GM23248 (cell line): ENCODE data around the gene TPRG1L. TPM values are rescaled to one million over a fixed set of nuclear protein-coding genes. Genes with fewer than 3 reads are reported as not detected.

ENCODE experiments used
- DNase-seq: peaks from one replicate; pipeline ENCODE4 v3.0.0-alpha.2; 2015
- H2AFZ ChIP-seq: fragments of 200-600 bp; sonication (generic); 2 replicates; pipeline ENCODE4 v1.6.1; 2016; ENCODE audit warnings: antibody characterized with exemption
- H3F3A ChIP-seq: fragments of 200-600 bp; sonication (generic); 2 replicates; pipeline ENCODE4 v1.6.1; 2016; ENCODE audit warnings: mild to moderate bottlenecking, antibody characterized with exemption, mixed run types; ENCODE audit not compliant: insufficient read depth
- H3K27ac ChIP-seq: fragments of 200-600 bp; sonication (generic); 2 replicates; pipeline ENCODE4 v1.5.1; 2016; ENCODE audit warnings: mild to moderate bottlenecking
- H3K27me3 ChIP-seq: fragments of 200-600 bp; sonication (generic); replicated peaks from 2 replicates; pipeline ENCODE4 v1.6.1; 2016; ENCODE audit warnings: mild to moderate bottlenecking; ENCODE audit not compliant: insufficient read depth
- H3K36me3 ChIP-seq: fragments of 200-600 bp; sonication (generic); 2 replicates; pipeline ENCODE4 v1.6.1; 2016; ENCODE audit warnings: low read depth, mild to moderate bottlenecking
- H3K4me1 ChIP-seq: fragments of 200-600 bp; sonication (generic); 2 replicates; pipeline ENCODE4 v1.6.1; 2016; ENCODE audit warnings: mild to moderate bottlenecking; ENCODE audit not compliant: insufficient read depth
- H3K4me2 ChIP-seq: fragments of 200-600 bp; sonication (generic); one replicate; pipeline ENCODE4 v1.6.1; 2016; ENCODE audit warnings: mild to moderate bottlenecking; ENCODE audit not compliant: unreplicated experiment
- H3K4me3 ChIP-seq: fragments of 200-600 bp; sonication (generic); 2 replicates; pipeline ENCODE4 v1.5.1; 2016; ENCODE audit warnings: mild to moderate bottlenecking
- H3K79me2 ChIP-seq: fragments of 200-600 bp; sonication (generic); 2 replicates; pipeline ENCODE4 v1.6.1; 2016; ENCODE audit warnings: mild to moderate bottlenecking; ENCODE audit not compliant: insufficient read depth
- H3K9ac ChIP-seq: fragments of 200-600 bp; sonication (generic); 2 replicates; pipeline ENCODE4 v1.6.1; 2016; ENCODE audit warnings: mild to moderate bottlenecking
- H3K9me2 ChIP-seq: fragments of 200-600 bp; sonication (generic); 2 replicates; pipeline ENCODE4 v1.6.1; 2016; ENCODE audit warnings: mixed run types, mild to moderate bottlenecking, moderate library complexity; ENCODE audit not compliant: insufficient read depth
- H3K9me3 ChIP-seq: fragments of 200-600 bp; sonication (generic); one replicate; pipeline ENCODE4 v1.6.1; 2017; ENCODE audit warnings: low read depth
- H4K20me1 ChIP-seq: fragments of 200-600 bp; sonication (generic); 2 replicates; pipeline ENCODE4 v1.6.0; 2016; ENCODE audit not compliant: insufficient read depth
- EZH2 ChIP-seq: fragments of 200-600 bp; sonication (generic); IDR thresholded peaks from 2 replicates; pipeline ENCODE4 v1.6.1; 2018; ENCODE audit warnings: antibody characterized with exemption, mild to moderate bottlenecking; ENCODE audit not compliant: insufficient read depth, poor library complexity, severe bottlenecking
- EZH2phosphoT487 ChIP-seq: fragments of 200-600 bp; sonication (generic); IDR thresholded peaks from 2 replicates; pipeline ENCODE4 v1.6.1; 2018; ENCODE audit warnings: antibody characterized with exemption, moderate library complexity, mild to moderate bottlenecking, low read depth; ENCODE audit not compliant: insufficient read depth
- WGBS, 2 experiments: methylation state at CpG; one replicate each; pipeline ENCODE4 v1.1.6; 2015 to 2017; ENCODE audit warnings: low lambda C conversion rate in 2 of 2, low coverage in 1 of 2; ENCODE audit errors: missing lambda C conversion rate in 2 of 2; 5-methylcytosine and 5-hydroxymethylcytosine counted together
- in situ Hi-C: fragments of 300-500 bp; cut with MboI; formaldehyde crosslinking; loops from 2 replicates; pipeline ENCODE4 v1.15.0; 2020
- polyA plus RNA-seq: library from polyadenylated mRNA; unstranded; fragments of >200 nt; fragmentation: Nextera tagmentation; extraction: Ambion mirVana; gene quantifications from 2 replicates; pipeline ENCODE4 v1.2.1, GENCODE V29; 2016
- total RNA-seq: library from RNA; depleted of rRNA; stranded (reverse); fragments of >200 nt; shearing (Covaris generic); gene quantifications from 2 replicates; pipeline ENCODE4 v1.2.3, GENCODE V29; 2014

Gene TPRG1L
- total and polyA plus RNA-seq, 2 experiments from 2014 or later = 30.7 to 30.9 TPM

- Histone ChIP-seq H3K9ac (no peak overlapping the region), H3K27me3 (peaks cover 9% of the 10 kb centered on the region; the same call in 1 of the 2 replicates), H3K4me2 (no peak overlapping the region), H2AFZ (no peak overlapping the region), H3F3A (no peaks in the 10 kb centered on the region), H3K4me3 (no peak overlapping the region), H4K20me1 (no peaks in the 10 kb centered on the region), H3K27ac (no peak overlapping the region), H3K36me3 (no peaks in the 10 kb centered on the region), H3K79me2 (no peaks in the 10 kb centered on the region), H3K9me3 (no peaks in the 10 kb centered on the region), H3K9me2 (no peaks in the 10 kb centered on the region), H3K4me1 (no peaks in the 10 kb centered on the region)
- 73 to 78% methylated on average over 10 to 11 of the region's 11 CpGs for WGBS, 2 experiments
- in situ Hi-C loops = no loop called here
- DNase-seq = no peak
- no peak for TF ChIP-seq EZH2phosphoT487
- no peak for TF ChIP-seq EZH2
Measured at GRCh38 chr1:3675436-3675835, 50.6 kb downstream of the TPRG1L start.

GRCh38 chr1:3676581-3677470, 52.0 kb downstream of the TPRG1L start:
- WGBS, 2 experiments = 73 to 74% methylated on average over 19 to 22 of the region's 22 CpGs
- Histone ChIP-seq H3F3A (no peaks in the 10 kb centered on the region), H3K27ac (no peak overlapping the region), H3K4me3 (no peak overlapping the region), H2AFZ (no peak overlapping the region), H3K9me3 (no peaks in the 10 kb centered on the region), H3K36me3 (no peaks in the 10 kb centered on the region), H3K9ac (no peak overlapping the region), H3K4me1 (no peaks in the 10 kb centered on the region), H3K4me2 (no peak overlapping the region), H4K20me1 (no peaks in the 10 kb centered on the region), H3K9me2 (no peaks in the 10 kb centered on the region), H3K27me3 (peaks cover 9% of the 10 kb centered on the region; the same call in 1 of the 2 replicates), H3K79me2 (no peaks in the 10 kb centered on the region)
- in situ Hi-C loops = no loop called here
- no peak for DNase-seq
- TF ChIP-seq EZH2 (no peak), EZH2phosphoT487 (no peak)

GRCh38 chr1:3677484-3677883, 52.7 kb downstream of the TPRG1L start:
- Histone ChIP-seq H3K9me2 (no peaks in the 10 kb centered on the region), H3K4me3 (no peak overlapping the region), H3K27ac (no peak overlapping the region), H3K9ac (no peak overlapping the region), H3K27me3 (peaks cover 9% of the 10 kb centered on the region; the same call in 1 of the 2 replicates), H3K36me3 (no peaks in the 10 kb centered on the region), H3K4me1 (no peaks in the 10 kb centered on the region), H3K4me2 (no peak overlapping the region), H2AFZ (no peak overlapping the region), H4K20me1 (no peaks in the 10 kb centered on the region), H3F3A (no peaks in the 10 kb centered on the region), H3K79me2 (no peaks in the 10 kb centered on the region), H3K9me3 (no peaks in the 10 kb centered on the region)
- in situ Hi-C loops = no loop called here
- TF ChIP-seq EZH2 (no peak), EZH2phosphoT487 (no peak)
- 48 to 50% methylated on average over 5 of the region's 5 CpGs for WGBS, 2 experiments
- DNase-seq = no peak

- 46 to 49% methylated on average over 18 to 19 of the region's 21 CpGs for WGBS, 2 experiments
- Histone ChIP-seq H3K36me3 (no peaks in the 10 kb centered on the region), H3K27ac (no peak overlapping the region), H3K9me3 (no peaks in the 10 kb centered on the region), H3K79me2 (no peaks in the 10 kb centered on the region), H3K4me2 (no peak overlapping the region), H4K20me1 (no peaks in the 10 kb centered on the region), H3K9ac (no peak overlapping the region), H3F3A (no peaks in the 10 kb centered on the region), H3K9me2 (no peaks in the 10 kb centered on the region), H3K27me3 (peaks cover 9% of the 10 kb centered on the region; the same call in 1 of the 2 replicates), H2AFZ (no peak overlapping the region), H3K4me1 (no peaks in the 10 kb centered on the region), H3K4me3 (no peak overlapping the region)
- no peak for DNase-seq
- in situ Hi-C loops = no loop called here
- no peak for TF ChIP-seq EZH2phosphoT487
- no peak for TF ChIP-seq EZH2
Measured at GRCh38 chr1:3678361-3679097, 53.7 kb downstream of the TPRG1L start.
